ENCODE results near the gene C3orf18. TPM values are rescaled to one million over a fixed set of nuclear protein-coding genes. Genes with fewer than 3 reads are reported as not detected.

The C3orf18 gene
- 52.9 and 54.2 TPM in 2 replicates for total RNA-seq

DNA sequence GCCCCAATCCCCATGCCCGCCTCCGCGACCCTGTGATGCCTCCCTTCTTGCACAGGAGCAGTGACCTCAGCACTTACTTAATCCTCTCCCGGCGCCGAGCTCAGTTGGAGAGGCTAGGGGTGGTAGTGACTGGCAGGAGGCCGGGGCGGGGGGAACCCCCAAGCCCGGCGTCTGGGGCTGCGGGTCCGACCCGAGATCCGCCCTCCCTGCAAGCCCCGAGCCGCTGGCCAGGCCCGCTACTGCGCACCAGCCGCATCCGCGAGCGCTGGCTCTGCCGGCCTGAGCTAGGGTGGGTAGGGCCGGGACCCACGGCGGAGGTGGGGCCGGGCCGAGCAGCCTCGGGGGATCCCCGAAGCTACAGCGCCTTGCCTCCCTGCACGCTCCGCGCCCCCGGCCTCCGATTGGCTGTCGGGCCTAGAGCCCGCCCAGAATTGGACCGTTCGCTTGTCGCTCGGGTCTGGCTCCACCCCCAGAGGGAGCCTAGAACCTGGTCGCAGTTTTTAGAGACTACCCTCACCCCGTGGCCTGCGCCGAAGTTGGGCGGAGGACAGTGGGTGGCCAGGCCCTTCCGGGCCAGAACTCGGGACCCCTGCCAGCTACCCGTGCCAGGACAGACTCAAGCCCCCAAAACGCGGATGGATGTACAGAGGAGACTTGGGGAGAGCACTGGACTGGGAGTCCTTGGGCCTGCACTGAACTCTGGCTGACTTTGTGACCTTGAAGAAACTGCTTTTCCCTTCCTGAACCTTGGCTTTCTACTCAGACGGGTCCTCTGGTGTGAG, at the start of gene C3orf18:
C3orf18 (minus strand) TSS at position 362 of the 782 bp plus-strand sequence. CDS start 2,048 bp downstream, outside the sequence.
- intact Hi-C loops (cut with micrococcal nuclease) = loop anchor here (1.0 to 5.0 kb wide), 6 partner anchors 117 to 1115 kb away; partner anchors contain the start of genes CYB561D2, DAG1, NPRL2 and TMEM115

DNA sequence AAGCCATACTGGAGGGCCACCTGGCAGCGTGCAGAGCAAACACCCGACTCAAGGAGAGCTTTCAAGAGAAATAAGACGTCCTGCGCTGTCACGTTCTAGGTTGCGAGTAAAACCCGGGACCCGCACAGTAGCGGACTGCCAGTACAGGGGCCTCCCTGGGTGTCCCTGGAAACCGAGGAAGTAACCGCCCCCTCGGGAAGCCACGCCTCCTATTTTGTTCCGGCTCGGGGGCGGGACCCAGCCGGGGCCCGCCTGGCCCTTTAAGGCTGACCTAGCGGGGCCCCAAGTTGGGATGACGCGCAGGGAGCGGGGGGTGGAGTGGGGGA, 49.2 kb upstream of the C3orf18 start:
- intact Hi-C loops (cut with micrococcal nuclease) = loop anchor here (1.0 to 10.0 kb wide), 18 partner anchors 36 to 1658 kb away; partner anchors contain the start of genes CYB561D2, MANF, NPRL2 and PARP3

DNA sequence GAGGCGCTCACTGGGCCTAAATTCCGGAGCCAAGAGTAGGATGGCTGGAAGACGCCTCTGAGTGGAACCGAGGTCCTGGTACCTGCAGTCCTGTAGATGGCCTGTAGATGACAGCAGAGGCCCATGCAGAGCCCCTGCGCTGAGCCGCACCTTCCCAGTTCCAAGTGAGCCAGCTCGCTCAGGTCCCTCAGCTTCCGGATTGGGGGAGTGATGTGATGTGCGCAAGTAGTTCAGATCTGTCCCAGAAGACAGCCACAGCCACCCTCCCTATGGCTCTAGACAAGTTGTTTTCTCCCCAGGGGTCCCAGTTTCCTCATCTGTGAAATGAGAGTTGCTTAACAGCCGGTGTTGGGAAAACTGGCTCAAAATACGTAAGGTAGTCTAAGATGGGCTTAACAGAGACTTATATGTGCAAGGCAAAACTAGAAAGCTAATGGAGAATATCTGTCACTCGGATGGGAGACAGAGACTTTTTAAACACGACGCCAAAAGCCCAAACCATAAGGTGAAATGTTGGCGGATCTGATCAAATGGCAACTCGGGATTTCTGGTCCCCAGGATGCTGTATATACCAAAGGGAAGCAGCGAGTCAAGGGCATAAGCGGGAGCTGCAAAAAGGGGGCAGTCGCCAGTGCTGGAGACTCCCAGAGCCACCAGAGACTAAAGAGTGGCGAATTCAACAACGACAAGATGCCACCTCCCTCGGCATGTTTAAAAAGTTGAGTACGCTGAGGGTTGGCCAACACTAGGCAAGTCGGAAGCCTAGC, 48.6 kb upstream of the C3orf18 start:
- intact Hi-C loops (cut with micrococcal nuclease) = loop anchor here (1.0 to 10.0 kb wide), 18 partner anchors 36 to 1659 kb away; partner anchors contain the start of genes CYB561D2, MANF, NPRL2 and PARP3

DNA sequence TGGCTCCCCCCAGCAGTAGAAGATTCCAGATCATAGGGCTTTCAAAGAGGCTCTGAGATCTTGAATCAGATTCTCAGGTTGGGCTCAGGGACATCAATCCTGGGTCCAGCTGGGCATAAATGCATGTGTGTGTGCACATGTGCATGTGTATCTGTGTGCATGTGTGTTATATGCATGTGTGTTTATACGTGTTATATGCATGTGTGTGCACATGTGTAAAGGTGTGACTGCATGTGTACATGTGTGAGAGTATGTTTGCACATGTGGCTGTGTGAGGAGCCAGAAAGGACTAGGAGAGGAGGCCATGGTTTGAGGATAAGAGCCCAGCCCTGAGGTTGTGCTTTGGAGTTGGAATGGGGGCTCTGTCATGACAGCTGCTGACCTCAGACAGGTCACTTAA, 47.6 kb upstream of the C3orf18 start:
- intact Hi-C loops (cut with micrococcal nuclease) = loop anchor here (5.0 to 10.0 kb wide), 4 partner anchors 337 to 1660 kb away; partner anchors contain the start of genes PARP3, POC1A, RRP9 and WDR82

DNA sequence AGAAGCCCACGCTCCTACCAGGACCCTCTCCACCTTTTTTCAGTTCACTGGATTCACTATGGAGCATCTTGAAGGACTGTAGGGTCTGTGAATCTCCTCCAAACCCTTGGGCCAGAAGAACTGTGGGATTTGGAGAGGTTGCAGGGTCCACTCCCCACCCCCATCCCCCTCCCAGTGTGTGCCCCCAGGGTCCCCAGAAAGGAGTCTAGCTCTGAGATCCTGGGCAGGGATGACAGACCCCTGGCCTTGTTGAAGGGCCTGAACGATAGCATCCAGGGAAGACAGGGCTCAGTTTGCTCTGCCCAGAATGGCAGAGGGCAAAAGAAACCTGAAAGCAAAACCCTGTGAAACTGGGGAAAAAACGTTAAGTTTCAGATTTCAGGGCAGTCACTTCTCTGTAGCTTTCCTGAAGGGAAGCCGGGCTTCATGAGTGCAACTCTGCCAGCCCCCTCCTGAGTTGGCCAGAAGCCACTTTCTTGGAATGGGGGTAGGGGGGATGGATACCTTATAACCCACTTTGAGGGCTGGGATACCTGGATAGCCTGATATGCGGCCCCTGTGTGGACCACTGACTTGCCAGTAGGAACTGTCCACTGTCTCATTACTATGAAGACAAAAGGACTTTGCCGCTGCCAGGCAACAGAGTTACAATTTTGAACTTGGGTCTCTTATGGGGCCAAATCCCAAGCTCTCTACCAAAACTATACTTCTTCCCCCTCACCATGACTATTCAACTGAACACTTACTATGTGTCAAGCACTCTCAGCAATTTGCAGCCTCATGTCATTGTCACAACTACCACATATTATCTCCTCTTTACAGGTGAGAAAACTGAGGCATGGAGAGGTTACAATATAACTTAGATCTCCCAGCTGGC, 45.7 kb upstream of the C3orf18 start:
- intact Hi-C loops (cut with micrococcal nuclease) = loop anchor here (1.0 to 10.0 kb wide), 6 partner anchors 22 to 1662 kb away; partner anchors contain the start of genes MANF, PARP3, POC1A and RRP9

DNA sequence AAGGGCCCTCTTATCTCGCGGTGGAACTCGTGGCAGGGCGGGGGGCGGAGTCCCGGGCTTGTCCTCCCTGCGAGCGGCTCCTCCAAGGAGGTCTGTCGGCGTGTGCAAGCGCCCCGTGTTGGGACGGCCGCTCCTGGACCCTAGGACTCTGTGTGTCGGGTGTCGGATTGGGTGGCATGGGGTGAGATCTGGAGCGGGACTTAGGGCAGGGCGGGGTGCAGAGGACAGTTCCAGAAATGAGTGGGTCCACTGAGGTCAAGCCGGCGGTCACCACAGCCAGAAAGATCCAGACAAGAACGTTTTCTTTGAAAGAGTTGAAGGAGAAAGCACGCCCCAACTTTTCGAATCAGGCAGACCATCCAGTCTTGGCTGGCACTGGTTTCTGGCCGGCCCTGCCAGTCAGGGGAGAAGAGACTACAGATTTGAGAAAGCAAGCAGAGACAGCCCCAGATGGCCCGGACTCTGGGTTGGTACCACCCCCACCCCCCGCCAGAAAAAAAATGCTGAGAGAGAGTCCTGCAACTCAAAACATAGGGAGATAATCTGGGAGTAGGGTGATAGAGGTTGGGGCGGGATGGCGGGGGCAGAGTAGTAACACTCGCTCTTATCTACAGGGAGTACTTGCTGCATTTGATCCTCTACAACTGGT, 44.8 kb upstream of the C3orf18 start:
- intact Hi-C loops (cut with micrococcal nuclease) = loop anchor here (1.0 to 10.0 kb wide), 6 partner anchors 21 to 1662 kb away; partner anchors contain the start of genes MANF, PARP3, POC1A and RRP9

DNA sequence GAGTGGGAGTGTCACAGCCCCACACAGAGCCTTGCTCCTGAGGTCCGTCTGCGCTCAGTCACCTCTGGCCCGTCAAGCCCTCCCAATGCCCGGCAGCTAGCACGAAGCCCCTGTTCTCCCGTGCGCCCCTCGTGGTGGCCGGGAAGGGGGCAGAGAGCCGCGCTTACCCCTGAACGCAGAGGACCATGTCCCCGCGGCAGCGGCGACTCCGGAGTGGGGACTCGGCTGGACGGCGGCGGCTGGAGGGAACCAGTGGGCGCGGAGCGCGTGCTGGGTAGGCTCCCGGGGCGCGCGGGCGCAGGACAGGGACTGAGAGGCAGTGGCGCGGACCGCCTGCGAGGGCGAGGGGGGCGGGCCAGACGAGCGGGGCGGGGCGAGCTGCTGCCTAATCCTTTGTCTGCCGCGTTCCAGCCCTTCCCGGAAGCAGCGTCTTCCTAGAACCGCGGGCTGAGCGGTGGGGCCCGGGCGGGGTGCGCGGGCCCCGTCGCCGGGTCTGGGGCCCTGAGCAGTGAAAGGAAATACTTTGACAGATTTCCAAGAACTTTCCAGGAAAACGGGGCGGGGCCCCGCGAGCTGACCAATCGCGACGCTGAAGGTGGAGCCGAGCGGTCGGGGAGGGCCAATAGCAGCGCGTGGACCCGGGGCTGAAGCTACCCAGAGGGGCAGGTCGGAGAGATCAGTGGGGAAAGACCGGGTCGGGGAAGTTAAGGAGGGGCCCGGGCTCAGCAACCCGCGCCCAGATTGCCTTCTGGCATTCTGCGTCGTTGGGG, 44.1 kb upstream of the C3orf18 start, which contains the start of gene CISH:
CISH (minus strand) TSS at position 311 of the 770 bp plus-strand sequence; CDS start at position 187, 124 bp downstream.
- intact Hi-C loops (cut with micrococcal nuclease) = loop anchor here (1.0 to 10.0 kb wide), 9 partner anchors 10 to 1663 kb away; partner anchors contain the start of genes GNAI2, HYAL3, MANF and NAA80

DNA sequence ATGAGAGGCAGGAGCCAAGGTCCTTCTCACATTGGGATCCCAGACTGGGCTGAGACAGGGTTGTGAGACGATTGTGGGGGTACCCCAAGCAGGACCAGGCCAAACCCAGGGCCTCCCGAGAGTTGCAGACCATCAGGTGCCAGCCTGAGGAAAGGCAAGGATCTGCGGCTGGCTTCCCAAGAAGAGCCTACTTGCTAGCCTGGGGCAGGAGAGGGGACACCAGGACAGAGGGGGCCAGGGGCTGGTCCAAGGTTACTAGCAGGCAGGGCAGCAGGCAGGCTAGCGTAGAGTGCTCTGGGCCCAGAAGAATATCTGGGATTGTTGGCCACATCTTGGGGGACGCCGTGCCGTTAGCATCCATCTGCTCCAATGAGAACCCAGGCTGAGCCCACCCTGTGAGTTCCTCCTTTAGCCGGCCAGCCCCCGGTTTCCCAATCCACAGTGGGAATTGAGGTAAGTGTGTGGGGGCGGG, 43.5 kb upstream of the C3orf18 start:
- intact Hi-C loops (cut with micrococcal nuclease) = loop anchor here (1.0 to 10.0 kb wide), 6 partner anchors 10 to 1664 kb away; partner anchors contain the start of genes GNAI2, HYAL3, NAA80 and PARP3

DNA sequence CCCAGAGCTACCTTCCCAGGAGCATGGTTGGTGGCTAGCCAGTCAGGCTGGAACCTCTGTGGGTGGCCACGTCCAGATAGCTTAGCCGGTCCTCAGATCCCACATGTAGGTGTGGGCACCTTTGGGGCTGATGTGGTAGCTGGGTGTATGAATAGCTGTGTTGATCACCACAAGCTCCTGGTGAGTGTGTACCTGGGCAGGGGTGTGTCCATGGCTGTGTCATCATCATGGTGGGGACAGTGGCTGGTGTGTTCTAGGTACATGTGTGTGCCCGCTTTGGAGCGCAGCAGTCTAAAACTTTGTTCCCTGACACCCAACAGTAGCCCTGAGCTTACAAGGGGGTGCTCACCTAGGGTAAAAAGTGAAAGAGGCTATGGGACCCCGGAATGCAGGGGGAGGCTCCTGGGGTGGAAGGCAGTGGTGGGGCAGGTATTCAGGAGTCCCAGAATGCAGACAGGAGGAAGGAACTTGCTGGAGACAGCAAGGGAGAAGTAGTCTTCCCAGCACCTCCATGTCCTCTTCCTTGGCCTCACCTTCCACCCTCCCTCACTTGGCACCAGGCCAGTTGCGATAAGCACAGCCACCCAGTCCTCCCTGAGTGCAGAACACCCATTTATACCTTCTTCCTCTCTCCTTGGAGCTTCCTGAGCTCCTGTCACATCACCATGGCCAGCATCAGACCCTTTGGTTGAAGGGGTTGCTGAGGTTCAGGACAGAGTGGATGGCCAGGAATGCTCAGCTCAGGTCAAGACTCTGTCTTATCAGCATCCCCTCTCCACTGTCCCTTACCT, 42.8 kb upstream of the C3orf18 start:
- intact Hi-C loops (cut with micrococcal nuclease) = loop anchor here (2.0 to 10.0 kb wide), 5 partner anchors 312 to 1664 kb away; partner anchors contain the start of genes GNAI2, HYAL3, NAA80 and PARP3

DNA sequence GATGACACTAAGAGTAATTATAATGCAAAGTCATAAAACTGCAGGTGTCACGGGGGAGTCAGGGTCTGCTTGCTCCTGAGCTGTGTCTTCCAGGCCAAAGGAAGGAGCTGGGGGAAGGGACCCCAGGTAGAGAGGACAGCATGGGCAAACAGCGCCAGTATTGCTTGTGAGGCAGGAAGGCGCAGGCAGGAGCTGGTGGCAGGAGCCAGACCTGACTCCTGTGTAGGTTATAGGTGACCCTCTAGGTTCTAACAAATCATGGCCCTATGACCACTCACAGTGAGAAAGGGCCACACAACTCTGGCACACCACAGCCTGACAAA, 42.2 kb upstream of the C3orf18 start:
- intact Hi-C loops (cut with micrococcal nuclease) = loop anchor here (2.0 to 10.0 kb wide), 5 partner anchors 311 to 1665 kb away; partner anchors contain the start of genes GNAI2, HYAL3, NAA80 and PARP3

DNA sequence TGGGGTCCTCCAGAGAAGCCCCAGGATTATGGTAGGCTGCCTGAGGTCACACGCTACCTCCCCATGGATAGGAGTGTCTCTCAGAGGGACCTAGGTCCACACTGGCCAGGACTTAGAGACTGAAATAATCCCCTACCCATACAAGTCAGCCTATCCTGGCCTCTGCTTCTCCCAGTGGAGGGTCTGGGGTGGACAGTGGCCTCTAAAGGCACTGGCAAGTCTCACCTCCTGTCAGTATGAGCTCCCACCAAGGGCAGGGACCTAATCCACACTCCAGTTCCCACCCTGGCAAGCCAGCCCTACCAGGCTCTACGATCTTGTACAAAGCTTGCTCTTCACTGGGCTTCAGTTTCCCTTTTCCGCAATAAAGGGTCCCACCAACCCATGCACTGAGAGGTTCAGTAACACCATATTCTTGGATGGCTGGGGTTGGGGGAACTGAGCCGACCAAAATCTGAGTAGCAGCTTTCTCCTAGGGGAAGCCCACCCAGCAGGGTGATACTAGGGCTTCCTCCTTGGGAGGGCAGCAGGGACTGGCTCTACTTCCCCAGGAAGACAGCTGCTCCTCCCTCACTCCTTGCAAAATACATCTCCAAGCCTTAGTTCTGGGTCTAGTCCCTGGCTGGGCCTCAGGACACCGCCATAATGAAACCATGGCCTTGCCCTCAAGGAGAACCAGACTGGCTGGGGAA, 41.7 kb upstream of the C3orf18 start:
- intact Hi-C loops (cut with micrococcal nuclease) = no loop called here

DNA sequence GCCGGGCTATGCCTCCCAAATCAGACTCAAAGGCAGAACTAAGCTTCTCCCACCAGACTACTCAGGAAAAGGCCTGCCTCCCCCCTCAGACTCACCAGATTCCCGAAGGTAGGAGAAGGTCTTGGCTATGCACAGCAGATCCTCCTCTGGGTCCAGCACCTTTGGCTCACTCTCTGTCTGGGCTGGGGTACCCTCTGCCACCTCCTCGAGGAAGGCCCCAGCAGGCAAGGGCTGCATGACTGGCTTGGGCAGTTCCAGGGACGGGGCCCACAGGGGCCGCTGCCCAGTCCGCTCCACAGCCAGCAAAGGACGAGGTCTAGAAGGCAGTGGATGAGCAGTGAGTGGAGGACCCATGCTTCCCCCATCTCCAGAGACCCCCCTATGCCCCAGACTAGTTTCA, 40.7 kb upstream of the C3orf18 start:
- intact Hi-C loops (cut with micrococcal nuclease) = no loop called here

DNA sequence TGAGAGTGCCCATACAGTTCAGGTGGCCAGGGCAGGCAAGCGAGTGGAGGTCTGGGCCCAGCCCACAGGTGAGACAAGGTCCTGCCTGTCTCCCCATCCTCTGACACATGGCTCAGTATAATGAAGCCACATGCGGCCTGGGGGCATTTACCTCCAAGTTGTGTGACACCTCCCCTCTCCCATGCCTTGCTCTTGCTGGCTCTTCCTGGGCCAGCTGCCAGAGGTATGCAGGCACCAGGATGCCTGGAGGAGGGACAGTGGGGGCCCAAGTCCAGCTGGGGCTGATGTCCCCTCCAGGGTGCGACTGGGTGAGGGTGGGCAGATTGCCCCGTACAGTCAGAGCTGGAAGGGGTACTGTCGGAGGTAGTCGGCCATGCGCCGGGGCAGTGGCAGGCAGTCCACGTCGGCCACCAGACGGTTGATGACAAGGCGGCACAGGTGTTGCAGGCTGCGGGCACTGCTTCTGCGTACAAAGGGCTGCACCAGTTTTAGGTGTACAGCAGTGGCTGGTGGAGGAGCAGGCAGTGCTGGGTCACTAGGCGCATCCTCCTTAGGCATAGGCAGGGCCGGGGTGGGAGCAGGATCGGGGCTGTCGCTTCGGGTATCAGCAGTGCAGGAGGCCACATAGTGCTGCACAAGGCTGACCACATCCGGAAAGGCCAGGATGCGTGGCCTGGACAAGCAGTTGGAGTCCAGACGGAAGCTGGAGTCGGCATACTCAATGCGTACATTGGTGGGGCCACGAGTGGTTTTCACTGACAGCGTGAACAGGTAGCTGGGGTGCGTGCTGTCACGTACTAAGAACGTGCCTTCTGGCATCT, 39.9 kb upstream of the C3orf18 start:
- intact Hi-C loops (cut with micrococcal nuclease) = no loop called here

DNA sequence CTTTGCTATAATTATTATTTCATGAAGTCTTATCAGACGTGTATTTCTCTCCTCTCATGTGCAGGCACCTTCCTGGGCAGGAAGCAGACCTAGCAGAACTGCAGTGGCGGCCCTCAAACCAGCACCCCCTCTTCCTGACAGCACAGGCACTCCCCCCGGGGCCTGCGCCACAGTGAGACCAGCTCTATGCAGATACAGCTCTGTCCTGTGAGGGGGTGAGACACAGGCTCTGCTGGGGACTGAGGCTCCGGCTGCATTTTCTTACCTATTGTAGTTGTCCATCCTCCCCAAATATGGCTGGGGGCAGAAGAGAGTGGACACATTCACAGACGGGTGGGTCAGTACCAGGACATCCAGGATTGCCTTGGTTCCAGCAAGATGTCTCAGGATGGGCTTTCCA, 39.0 kb upstream of the C3orf18 start:
- intact Hi-C loops (cut with micrococcal nuclease) = no loop called here

DNA sequence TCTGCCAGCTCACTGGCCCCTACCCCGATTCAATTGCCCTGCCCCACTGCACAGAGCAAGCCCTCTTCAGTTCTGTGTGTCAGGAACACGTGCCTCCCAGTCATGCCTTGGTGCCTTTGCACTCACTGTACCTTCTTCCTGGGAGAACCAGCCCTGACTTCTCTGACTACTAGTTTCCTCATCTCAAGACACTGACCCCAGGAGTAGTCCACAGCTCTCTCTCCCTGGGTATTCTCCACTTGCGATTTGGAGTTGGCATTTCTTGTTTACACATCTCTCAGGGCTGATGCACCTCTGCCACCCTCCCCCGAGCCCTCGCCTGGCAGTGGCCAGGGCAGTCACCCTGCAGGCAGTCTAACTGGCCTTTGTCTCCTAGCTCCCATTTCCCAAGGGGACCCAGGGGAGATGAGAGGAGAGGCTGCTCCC, 38.4 kb upstream of the C3orf18 start:
- intact Hi-C loops (cut with micrococcal nuclease) = no loop called here

Data from T-helper 1 cell treated with Interleukin-12 subunit alpha and Interleukin-12 subunit beta and Interleukin-4 antibody, amounts not matched to agents 30 ng/mL and 1 ng/mL, for 36 hours (primary cell).